Kidney tubule cell (primary cell): Measurements from ENCODE around the gene NAP1L5.
A peak's percentile ranks its signal among the peaks of the same experiment; 100 is the strongest.

Source experiments
- DNase-seq: peaks from one replicate; pipeline ENCODE4 v3.0.0-alpha.2; 2018; ENCODE audit warnings: low spot score

NAP1L5 gene

GRCh38 chr4:88722276-88722780, 24.7 kb upstream of the NAP1L5 start:
- DNase-seq: no peak

- DNase-seq: no peak
Measured at GRCh38 chr4:88720451-88721428, 23.1 kb upstream of the NAP1L5 start.

DNA sequence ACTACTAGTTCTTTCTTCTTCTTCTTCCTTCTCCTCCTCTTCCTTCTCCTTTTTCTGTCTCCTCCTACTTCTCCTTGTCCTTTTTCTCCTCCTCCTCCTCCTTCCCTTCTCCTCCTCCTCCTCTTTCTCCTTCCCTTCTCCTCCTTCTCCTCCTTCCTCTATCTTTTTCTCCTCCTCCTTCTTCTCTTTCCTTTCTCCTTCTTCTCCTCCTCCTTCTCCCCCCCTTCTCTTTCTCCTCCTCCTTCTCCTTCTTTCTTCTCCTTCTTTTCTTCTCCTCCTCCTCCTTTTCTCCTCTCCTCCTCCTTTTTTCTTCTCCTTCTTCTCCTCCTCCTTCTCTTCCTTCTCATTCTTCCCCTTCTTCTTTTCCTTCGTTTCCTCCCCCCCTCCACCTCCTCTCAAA, 21.8 kb upstream of the NAP1L5 start:
- no peak for DNase-seq

DNA sequence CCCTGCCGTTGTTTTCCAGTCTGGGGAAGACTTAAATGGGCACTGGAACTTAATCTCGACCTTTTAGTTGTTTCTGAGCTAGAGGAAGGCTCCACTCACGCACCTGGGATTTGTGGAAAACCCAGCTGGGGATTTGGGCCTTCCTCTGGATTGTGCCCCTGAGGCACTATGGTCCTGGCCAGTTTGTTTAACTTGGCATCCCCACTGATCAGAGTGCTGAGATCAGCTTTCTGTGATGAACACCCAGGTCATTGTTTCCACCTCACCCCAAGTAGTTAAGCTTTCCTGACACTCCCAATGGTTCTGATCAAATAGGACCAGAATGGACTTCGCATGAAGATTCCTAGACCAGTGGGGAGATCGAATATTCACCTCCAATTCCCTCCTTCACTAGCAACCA, 20.5 kb upstream of the NAP1L5 start:
- DNase-seq: no peak

DNA sequence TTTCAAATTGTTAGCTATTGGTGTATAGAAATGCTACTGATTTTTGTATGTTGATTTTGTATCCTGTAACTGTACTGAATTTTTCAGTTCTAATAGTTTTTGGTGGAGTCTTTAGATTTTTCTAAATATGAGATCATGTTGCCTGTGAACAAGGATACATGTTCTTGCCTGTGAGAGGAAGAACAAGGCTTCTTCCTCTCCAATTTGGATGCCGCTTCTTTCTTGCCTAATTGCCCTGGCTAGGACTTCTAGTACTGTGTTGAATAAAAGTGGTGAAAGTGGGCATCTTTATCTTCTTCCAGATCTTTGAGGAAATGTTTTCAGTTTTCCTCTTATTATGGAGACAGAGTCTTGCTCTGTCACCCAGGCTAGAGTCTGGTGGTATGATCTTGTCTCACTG, 16.2 kb upstream of the NAP1L5 start:
- DNase-seq: no peak

- no peak for DNase-seq
Measured at GRCh38 chr4:88709989-88710388, 12.4 kb upstream of the NAP1L5 start.

DNA sequence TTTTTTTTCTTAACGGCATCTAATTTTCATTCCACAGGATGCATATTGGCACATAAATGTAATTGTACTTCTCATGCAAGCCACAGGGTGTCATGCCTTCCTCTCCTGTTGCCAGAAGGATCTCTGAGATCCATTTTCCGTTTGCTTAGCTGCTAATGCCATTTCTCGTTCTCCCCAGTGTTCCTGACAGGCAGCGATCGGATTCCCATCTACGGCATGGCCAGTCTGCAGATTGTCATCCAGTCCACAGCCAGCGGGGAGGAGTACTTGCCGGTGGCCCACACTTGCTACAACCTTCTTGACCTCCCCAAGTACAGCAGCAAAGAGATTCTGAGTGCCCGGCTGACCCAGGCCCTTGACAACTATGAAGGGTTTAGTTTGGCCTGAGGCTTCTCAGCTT, 8.9 kb upstream of the NAP1L5 start:
- peak; percentile 67 for DNase-seq

GRCh38 chr4:88705805-88706492, 8.3 kb upstream of the NAP1L5 start:
- DNase-seq: peak; percentile 49

GRCh38 chr4:88705223-88705622, 7.6 kb upstream of the NAP1L5 start:
- no peak for DNase-seq

DNA sequence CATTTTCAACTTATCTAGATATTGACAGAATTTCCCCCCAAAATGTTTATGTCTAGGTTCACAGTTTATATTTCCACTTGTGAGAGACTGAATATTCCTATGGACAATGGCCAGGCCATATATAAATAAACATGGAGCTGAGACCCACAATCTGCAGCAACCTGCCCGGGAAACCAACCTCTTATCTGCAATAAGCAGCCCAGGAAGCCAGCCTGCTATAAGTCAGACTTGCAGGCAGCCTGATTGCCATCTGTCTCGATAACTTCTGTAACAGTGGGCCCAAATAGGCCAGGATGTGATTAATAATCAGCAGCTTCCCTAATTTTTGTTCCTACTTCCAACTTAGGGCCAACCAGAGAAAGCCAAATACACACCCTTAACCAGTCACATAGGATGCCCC, 5.2 kb upstream of the NAP1L5 start:
- DNase-seq: no peak

DNA sequence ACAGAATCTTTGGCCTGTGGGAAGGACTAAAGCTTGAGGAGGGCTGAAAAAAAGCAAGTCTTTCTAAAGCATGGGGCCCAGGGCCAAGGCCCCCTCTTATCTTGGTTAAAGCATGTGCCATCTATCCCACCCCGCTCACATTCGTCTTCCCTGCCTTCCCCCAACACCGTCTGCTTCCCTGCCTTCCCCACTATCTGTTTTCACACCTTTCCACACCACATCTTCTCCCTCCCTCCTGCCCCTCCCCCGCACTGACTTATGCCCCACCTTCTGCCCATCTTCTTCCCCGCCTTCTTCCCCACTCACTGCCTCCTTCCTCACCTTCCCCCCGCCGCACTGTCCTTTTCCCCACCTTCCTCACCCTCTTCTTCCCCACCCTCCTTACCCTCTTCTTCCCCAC, 890 bp upstream of the NAP1L5 start:
- no peak for DNase-seq

DNA sequence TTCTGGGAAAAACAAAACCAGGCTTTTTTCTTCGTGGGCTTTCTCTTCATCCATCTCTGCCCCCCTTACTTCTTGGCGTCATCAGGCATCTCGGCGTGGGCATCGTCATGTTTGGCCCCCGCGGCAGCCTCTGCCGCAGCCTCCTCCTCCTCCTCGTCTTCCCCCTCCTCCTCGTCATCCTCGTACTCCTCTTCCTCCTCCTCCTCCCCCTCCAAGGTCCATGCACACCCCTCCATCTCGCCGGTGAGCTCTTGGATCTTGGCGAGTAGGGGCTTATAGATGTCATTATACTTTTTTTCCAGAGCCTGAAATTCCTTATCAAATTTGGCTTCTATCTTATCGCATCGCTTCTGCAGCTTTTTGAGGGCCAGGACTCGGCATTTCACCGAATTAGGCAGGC, 488 bp downstream of the NAP1L5 start:
- DNase-seq: peak; percentile 4

DNA sequence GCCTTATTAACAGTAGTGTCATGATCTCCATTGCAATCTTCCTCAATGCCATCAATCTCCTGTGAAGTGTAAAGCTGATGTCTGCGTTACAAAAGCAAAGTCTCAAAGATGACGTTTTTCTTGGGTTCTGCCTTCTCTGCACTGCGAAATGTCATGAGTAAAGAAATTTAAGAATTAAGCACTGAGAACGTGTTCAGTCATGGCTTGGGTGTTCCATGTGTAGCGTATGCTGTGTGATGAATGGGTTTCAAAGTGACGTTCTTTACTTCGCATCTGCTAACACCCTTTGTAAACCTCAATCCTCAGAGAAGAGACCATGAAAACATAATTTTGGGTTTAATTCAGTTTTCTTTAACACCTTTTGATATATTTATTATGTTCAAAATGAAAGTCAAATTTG, 999 bp downstream of the NAP1L5 start:
- DNase-seq: no peak

- no peak for DNase-seq
Measured at GRCh38 chr4:88693792-88694191, 3.8 kb downstream of the NAP1L5 start.

DNA sequence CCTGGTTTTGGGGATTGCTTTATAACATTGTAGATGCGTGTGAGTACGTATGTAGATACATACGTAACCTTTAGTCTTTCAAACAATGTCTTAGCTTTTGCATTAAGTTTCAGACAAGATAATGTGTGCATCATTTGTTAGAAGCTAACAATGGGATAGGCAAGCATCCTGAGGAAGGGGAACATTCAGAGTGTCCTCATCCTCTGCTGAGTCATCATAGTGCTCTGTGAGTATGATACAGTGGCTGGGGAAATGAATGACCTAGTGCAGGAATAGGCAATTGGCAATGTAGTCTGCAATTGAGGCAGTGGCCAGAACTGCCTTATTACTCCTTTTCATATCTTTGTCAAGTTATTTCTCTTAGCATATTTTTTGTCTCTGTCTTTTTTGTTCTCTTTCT, 7.3 kb downstream of the NAP1L5 start:
- peak; percentile 57 for DNase-seq

DNA sequence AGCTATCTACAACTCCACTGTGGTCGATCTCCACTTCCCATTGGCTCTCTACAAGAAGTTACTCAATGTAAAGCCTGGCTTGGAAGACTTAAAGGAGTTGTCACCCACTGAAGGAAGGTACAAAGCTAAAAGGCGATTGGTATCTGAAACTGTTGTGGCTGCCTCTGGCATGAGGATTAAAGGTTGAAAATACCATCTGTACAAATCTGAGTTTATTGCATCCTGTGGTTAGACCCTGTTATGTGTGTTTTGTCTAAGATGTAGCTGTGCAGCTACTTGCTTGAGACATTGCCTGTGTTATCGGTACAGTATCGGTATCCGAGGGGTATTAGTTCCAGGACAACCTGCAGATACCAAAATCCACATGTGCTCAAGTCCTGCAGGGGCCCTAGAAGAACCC, 16.4 kb downstream of the NAP1L5 start:
- DNase-seq: no peak

DNA sequence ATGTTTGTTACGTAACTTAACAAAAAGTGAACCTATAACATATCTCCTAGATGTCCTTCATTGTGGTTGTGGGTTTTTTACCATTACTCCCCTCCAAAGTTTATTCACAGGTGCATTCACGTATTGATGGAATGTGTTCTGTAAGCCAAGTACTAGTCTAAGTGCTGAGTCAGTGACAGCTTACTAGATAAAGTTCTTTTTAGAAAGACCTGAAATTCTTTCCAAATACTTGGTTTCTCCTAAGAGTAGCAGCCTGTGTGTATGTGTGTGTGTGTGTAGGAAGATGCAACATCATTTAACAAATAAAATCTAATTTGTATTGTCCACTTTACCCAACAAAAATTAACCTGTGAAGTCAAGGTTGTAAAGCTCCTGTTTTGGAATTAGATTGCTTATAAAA, 22.1 kb downstream of the NAP1L5 start:
- no peak for DNase-seq

- DNase-seq: peak; percentile 19
Measured at GRCh38 chr4:88674979-88675378, 22.6 kb downstream of the NAP1L5 start.

DNA sequence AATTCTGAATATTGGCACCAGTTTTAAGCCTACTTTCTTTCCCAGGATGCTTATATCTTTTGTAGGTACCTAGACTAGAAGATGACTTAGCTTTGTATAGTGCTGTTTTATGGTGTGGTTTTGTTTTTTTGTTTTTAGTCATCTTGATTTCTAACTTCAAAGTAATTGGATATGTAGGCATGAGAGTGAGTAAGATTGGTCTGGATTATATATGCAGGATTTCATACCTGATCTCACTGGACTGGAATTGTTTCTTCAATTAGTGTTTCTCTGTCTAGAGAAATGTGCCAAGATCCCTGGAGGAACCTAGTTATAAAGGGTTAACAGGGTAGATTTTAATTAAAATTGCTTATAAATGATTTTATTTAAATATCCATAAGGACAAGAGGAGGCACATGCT, 23.1 kb downstream of the NAP1L5 start:
- peak; percentile 11 for DNase-seq

- no peak for DNase-seq
Measured at GRCh38 chr4:88673886-88674285, 23.7 kb downstream of the NAP1L5 start.

DNA sequence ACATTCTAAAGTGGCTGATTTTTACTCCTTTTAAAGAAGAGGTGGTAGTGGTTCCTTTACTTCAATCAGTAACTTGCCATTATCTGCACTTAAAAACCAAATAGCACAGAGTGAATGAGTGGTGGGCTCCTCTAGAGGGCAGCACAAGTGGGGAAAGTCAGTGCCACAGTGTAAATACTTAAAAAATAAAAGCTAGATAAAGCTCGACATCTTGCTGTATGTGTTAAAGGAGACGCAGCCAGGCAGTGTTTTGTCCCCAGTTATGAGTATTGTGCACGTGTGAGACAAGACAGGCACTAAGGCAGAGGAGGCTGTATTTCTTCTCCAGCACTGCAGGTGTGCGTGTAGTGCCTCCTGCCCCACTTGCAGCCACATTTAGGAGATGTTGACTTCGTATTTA, 24.6 kb downstream of the NAP1L5 start:
- DNase-seq: peak; percentile 34

DNA sequence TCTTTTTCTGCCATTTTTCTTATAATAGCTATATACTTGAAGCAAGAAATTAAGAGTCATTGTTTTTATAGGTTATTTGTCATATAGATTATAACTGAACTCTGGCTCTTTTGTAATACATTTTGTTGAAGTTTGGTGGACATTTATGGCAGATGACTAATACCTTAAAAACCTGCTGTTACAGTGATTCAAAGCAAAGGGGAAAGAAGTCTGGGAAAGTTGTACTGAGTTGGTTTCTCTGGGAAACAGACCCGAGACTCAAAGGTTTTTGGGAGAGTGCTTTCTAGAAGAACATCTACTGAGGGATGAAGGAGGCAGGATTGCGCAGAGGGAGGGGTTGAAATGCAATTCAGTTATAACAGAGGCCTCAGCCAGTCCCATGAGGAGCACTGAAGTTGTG, 35.9 kb downstream of the NAP1L5 start:
- DNase-seq: peak; percentile 21
